ENCODE data around the gene SERPINA1. TPM values are rescaled to one million over a fixed set of nuclear protein-coding genes. Genes with fewer than 3 reads are reported as not detected.

Gene SERPINA1
- total RNA-seq, 1 experiment from 2014 or later = not detected

Other genes starting within 250 kb of the SERPINA1 start
- gene PPP4R4, start 214.3 kb downstream of the SERPINA1 start, total RNA-seq (2014; rRNA removed; shearing (Covaris generic)) = 2.3 and 3.0 TPM in 2 replicates
- not detected in 2 replicates for gene SERPINA10, start 95.3 kb downstream of the SERPINA1 start, total RNA-seq (2014; rRNA removed; shearing (Covaris generic))
- gene SERPINA6, start 65.3 kb downstream of the SERPINA1 start, total RNA-seq (2014; rRNA removed; shearing (Covaris generic)) = not detected in 2 replicates
- not detected in 2 replicates for gene SERPINA2, start 21.9 kb downstream of the SERPINA1 start, total RNA-seq (2014; rRNA removed; shearing (Covaris generic))
- gene SERPINA11, start 64.2 kb upstream of the SERPINA1 start, total RNA-seq (2014; rRNA removed; shearing (Covaris generic)) = 0.26 and 0.28 TPM in 2 replicates
- gene SERPINA9, start 87.6 kb upstream of the SERPINA1 start, total RNA-seq (2014; rRNA removed; shearing (Covaris generic)) = not detected in 2 replicates
- gene SERPINA12, start 120.9 kb upstream of the SERPINA1 start, total RNA-seq (2014; rRNA removed; shearing (Covaris generic)) = not detected in 2 replicates
- gene SERPINA4, start 172.8 kb upstream of the SERPINA1 start, total RNA-seq (2014; rRNA removed; shearing (Covaris generic)) = not detected in 2 replicates
- 1.6 and 2.6 TPM in 2 replicates for gene SERPINA5, start 192.8 kb upstream of the SERPINA1 start, total RNA-seq (2014; rRNA removed; shearing (Covaris generic))
- not detected in 2 replicates for gene SERPINA3, start 223.8 kb upstream of the SERPINA1 start, total RNA-seq (2014; rRNA removed; shearing (Covaris generic))